ENCODE results near the gene GABBR2.

The GABBR2 gene

DNA sequence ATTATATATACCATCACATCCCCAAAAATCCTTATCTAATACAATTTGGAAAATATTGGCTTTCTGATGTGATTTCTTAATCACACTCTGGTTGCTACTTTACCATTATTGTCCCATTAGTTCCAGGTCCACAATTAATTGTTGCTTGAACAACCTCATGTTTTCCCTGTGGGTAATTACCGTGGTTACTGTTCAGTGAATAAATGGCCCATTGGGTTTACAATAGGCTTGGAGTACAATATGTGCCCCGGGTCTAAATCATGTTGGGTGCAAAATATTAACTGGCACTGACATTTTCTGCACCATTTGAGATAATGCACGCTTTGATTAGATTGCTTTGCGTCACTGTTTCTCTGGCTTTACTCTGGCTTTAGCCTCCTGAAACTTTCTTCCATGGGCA is 163.7 kb downstream of the GABBR2 start:
- no peak for DNase-seq (ENCODE audit: low read depth in 2 of 2)

- no peak for DNase-seq (ENCODE audit: low read depth in 2 of 2)
Measured at GRCh38 chr9:98541684-98542230, 167.0 kb downstream of the GABBR2 start.

DNA sequence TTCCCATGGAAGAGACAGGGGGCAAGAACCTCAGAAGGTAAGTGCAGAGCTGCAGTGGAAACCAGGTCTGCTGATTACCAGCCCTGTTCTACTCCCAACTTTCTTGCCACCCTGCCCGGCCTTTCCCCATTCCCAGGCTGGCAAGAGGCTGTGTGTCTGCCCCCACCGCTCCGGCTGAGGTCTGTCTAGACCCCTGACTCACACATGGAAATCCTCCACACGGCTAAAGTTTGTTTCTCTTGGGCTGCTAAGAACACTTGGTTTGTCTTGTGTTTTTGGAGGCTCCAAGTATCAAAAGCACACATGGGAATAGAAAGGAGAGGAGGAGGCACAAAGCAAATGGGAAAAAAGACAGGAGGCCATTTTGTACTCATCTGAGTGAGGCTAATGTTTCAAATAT is 168.3 kb downstream of the GABBR2 start:
- no peak for DNase-seq (ENCODE audit: low read depth in 2 of 2)

- DNase-seq (ENCODE audit: low read depth in 2 of 2) = no peak
Measured at GRCh38 chr9:98539954-98540353, 168.8 kb downstream of the GABBR2 start.

GRCh38 chr9:98538626-98539031 is 170.1 kb downstream of the GABBR2 start:
- no peak for DNase-seq (ENCODE audit: low read depth in 2 of 2)

DNA sequence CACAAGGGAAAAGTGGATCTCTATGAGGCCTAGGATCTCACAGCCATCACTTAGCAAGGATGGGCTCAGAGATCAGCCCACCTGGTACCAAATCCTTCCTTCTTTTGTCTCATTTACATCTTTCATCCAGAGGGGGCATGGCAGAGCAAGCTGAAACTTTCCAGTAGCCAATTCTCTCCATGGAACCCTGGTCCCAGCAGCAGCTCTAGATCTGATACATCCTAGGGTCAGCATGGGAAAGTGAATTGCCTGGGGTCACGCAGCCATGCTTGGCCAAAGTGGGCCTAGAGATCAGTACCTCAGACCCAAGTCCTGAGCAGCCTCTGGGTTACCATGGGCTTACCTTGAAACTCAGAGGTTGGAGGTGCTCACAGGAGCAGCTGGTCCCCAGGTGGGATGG is 170.5 kb downstream of the GABBR2 start:
- DNase-seq (ENCODE audit: low read depth in 2 of 2) = no peak

DNA sequence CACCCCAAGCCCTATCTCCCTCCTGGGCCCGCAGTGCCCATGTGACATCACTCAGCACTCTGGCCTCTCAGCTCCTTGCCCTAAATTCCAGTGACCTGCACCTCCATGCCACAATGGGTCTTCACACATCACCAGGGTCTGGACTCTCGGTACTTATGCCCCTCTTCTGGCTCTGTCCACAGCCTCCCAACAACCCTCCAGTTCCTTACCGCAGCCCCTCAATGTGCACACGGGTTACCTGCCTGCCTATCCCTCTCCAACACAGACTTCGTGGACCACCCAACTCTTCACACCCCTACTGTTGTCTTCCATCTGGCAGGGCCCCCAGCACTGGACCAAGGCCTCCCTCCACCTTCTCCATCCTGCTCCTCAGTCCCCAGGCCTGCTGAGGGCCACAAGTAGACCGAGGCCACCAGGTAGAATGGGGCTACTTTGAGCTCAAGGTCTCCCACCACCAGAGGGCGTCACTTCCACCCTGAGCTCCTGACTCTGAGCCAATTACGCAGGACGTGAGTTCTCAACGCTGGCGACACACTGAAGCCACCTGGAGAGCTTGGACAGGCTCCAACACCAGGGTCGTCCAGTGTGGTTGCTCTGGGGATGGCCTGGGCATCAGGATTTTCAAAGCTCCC is 172.1 kb downstream of the GABBR2 start:
- DNase-seq (ENCODE audit: low read depth in 2 of 2) = no peak

DNA sequence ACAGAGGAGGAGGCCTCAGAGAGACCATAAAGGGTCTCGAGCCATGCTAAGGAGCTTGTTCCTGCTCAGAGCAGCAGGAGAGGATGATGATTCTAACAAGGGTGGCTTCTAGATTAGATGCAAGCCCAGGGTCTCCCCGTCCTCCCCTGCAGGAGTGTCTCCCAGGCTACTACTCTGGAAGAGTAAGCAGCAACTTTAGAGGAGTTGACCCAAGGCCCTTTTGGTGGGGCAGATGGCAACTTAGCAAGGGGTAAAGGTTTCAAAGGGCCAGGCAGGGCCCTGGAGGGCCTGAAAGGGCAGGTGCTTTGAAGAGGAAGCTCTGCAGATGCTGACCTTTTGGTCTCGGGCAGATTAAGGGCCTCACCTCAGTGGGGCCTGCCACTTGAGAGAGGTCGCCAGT is 174.9 kb downstream of the GABBR2 start:
- DNase-seq (ENCODE audit: low read depth in 2 of 2) = no peak

DNA sequence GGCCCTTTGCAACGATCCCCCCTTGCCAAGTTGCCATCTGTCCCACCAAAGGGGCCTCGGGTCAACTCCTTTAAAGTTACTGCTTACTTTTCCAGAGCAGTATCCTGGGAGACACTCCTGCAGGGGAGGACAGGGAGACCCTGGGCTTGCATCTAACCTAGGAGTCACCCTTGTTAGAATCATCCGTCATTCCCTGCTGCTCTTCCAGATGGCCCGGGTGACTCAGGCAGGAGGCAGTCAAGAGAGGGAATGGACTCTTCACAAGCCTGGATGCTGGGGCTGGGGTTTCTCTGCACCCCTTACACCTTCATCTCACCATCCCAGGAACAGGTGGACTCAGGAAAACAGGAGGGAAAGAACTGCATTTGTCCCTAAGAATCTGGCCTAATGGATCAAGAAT is 175.6 kb downstream of the GABBR2 start:
- no peak for DNase-seq (ENCODE audit: low read depth in 2 of 2)

GRCh38 chr9:98532574-98532973 is 176.2 kb downstream of the GABBR2 start:
- no peak for DNase-seq (ENCODE audit: low read depth in 2 of 2)

GRCh38 chr9:98532147-98532546 is 176.6 kb downstream of the GABBR2 start:
- no peak for DNase-seq (ENCODE audit: low read depth in 2 of 2)

- no peak for DNase-seq (ENCODE audit: low read depth in 2 of 2)
Measured at GRCh38 chr9:98530806-98531386, 177.8 kb downstream of the GABBR2 start.

- DNase-seq (ENCODE audit: low read depth in 2 of 2) = no peak
Measured at GRCh38 chr9:98530275-98530674, 178.5 kb downstream of the GABBR2 start.

- no peak for DNase-seq (ENCODE audit: low read depth in 2 of 2)
Measured at GRCh38 chr9:98529841-98530240, 178.9 kb downstream of the GABBR2 start.

- no peak for DNase-seq (ENCODE audit: low read depth in 2 of 2)
Measured at GRCh38 chr9:98523231-98523901, 185.4 kb downstream of the GABBR2 start.

GRCh38 chr9:98522487-98522886 is 186.2 kb downstream of the GABBR2 start:
- DNase-seq (ENCODE audit: low read depth in 2 of 2) = no peak

DNA sequence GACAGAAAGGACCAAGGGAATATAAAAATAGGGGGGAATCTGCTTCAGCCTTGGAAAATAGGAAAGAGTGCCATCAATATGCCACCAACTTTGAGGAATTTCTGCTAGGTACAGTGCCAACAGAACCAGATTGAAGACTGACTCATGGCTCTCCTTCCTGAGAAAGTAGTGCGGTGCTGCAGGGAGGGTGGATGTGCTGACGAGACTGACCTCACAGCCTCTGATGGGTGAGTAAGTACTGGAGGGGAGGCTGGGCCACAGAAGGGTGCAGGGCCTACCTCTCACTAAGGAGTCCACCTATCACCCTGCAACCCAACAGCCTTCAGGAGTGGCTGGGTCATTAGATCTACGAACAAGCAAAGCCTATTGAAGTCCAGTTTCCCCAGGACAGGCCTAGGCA is 187.6 kb downstream of the GABBR2 start:
- no peak for DNase-seq (ENCODE audit: low read depth in 2 of 2)

GRCh38 chr9:98520221-98520960 is 188.3 kb downstream of the GABBR2 start:
- no peak for DNase-seq (ENCODE audit: low read depth in 2 of 2)

- no peak for DNase-seq (ENCODE audit: low read depth in 2 of 2)
Measured at GRCh38 chr9:98519641-98520040, 189.1 kb downstream of the GABBR2 start.

DNA sequence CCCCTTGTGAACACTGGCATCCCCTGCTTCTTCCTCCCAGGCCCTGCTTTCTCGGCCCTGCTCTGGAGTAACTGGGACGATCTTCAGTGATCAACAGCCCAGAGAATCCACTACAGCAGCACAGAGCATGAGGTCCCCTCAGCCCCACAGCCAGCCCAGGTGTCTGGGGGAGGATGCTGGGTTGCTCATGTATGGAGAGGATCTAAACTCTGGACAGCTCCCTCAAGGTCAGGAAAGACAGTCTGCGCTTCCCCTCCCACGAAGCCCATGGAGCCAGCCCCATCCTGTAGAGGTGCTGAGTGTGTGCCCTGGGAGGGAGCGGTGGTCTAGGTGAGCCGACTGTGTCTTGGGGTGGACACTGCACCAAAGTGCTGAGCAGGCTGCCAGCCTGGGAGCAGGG is 190.2 kb downstream of the GABBR2 start:
- no peak for DNase-seq (ENCODE audit: low read depth in 2 of 2)

- DNase-seq (ENCODE audit: low read depth in 2 of 2) = no peak
Measured at GRCh38 chr9:98517761-98518160, 191.0 kb downstream of the GABBR2 start.

DNA sequence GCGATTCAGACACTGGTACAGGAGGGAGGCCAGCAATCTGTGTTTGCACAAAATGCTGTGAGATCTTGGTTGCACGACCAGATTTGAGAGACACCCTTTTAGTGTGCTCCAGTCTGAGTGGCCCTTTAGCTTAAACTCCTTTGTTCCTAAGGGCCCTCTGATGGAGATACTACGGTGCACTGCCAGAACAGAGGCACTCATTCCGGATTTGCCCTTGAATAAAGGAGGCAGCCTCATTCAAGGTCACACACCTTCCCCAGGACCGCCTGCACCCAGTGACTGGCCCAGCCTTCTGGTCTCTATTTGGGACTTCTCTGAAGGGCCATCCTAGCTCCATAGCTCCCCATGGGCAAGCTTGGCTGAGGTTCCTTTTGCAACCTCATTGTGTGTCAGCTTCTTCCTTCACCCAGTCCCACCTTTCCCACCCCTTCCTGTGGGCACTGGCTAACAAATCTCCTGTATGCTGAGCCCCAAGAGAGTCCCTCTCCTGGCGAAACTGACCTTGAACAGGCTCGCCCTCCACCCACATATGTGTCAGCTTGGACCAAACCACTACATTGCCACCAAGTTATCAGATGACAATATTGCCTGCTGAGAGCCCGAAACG is 191.7 kb downstream of the GABBR2 start:
- DNase-seq (ENCODE audit: low read depth in 2 of 2) = no peak

All from fibroblast of skin of left quadriceps (primary cell).